Measurements from ENCODE around the gene PVALEF. TPM values are rescaled to one million over a fixed set of nuclear protein-coding genes. Genes with fewer than 3 reads are reported as not detected.

PVALEF gene
- polyA plus RNA-seq, 1 donor: 0.34 TPM

DNA sequence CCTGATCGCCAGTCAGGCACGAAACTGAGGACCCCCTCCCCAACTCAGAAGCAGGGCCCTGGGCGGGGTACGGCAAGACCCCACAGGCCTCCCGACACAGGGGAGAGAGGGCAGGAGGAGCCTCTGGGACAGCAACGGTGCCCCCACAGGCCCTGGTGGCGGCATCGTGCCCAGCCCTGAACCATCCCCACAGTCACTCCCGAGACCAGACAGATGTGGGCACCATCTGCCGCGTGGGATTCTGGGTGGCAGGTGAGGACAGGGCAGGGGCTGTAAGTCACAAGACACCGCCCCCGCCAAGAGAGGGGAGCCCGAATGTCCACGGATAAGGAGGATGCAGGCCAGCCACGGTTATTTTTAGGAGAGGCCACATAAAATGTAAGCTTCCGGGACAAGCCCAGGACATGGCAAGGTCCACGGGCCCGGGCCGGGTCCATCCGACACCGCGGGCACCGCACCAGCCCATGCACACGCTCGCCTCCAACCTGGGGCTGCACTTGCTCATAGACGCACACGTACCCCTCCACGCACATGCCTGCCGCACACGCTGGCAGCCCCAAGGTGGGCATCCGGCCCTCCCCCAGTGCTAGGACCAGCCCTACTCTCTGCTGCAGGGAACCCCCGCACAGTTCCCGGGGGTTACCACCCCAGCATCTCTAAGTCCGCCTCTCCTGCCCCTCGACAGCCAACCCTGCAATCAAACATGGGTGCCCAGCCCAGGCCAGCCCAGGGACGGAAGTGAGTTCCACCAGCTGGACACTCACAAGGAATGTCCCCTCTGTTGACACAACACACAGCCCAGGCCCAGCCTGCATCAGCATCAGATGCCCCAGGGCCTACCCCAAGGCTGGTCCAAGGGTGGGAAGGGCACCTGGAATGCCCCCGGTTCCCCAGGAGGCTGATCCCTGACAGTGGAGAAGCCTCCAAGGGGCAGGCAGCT lies 8.2 kb upstream of the PVALEF start:
- Histone ChIP-seq H3K4me3 (ENCODE audit: low read length) (no peak overlapping the region), H3K27me3 (ENCODE audit: control insufficient read depth, insufficient read depth, low read length) (no peaks in the 10 kb centered on the region), H3K4me1 (ENCODE audit: control insufficient read depth, insufficient read depth, low read length) (no peaks in the 10 kb centered on the region), H3K36me3 (ENCODE audit: control insufficient read depth, insufficient read depth, low read length) (no peaks in the 10 kb centered on the region), H3K9me3 (ENCODE audit: control insufficient read depth, low read depth, low read length) (peaks cover 5% of the 10 kb centered on the region), H3K27ac (ENCODE audit: low read length) (no peak overlapping the region)
- DNase-seq: no peak
- WGBS (ENCODE audit: insufficient coverage, low lambda C conversion rate): 83% methylated on average over 2 of the region's 38 CpGs

DNA sequence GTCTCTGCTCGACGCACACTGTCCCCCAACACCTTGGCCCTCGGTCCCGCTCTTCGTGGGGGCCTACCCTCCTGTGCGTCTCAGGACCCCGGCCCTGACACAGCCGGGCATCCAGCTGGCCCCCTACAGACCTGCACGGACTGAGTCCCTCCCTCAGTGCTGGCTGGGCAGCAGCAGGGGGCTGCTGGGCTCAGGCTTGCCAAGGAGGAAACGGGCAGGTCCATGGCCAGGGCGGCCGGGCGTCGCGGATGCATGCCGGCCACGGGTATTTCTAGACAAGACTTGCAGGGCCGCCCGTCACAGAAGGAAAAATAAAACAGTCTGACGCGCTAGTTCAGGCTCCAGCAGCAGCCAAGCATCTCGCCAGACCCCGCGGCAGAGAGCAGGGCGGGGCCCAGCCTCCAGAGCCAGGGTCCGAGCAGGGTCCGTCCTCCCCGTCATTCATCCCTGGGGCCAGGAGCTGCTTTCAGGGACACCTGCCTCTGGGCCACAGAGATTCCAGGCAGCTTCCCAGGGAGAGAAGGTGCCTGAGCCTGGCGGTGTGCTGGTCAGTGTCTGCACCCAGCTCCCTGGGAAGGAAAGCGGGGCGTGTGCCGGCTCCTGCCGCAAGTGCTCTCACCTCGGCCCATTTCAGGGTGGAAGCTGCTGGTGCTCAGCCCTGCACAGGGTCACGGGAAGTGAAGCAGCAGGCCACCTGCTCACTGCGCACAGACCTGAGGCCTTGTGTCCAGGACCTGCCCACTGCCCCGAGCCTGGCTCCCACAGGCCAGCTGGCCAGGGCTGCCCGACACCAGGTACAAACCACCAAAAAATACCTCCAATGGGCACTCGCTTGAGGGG lies 7.2 kb upstream of the PVALEF start:
- no CpG with 5 or more reads among the region's 39 CpGs for whole genome bisulfite sequencing (ENCODE audit: insufficient coverage, low lambda C conversion rate)
- DNase-seq: no peak
- H3K27me3 ChIP-seq (ENCODE audit: control insufficient read depth, insufficient read depth, low read length): no peaks in the 10 kb centered on the region
- no peak overlapping the region for H3K4me3 ChIP-seq (ENCODE audit: low read length)
- H3K27ac ChIP-seq (ENCODE audit: low read length): no peak overlapping the region
- peaks cover 5% of the 10 kb centered on the region for H3K9me3 ChIP-seq (ENCODE audit: control insufficient read depth, low read depth, low read length)
- H3K4me1 ChIP-seq (ENCODE audit: control insufficient read depth, insufficient read depth, low read length): no peaks in the 10 kb centered on the region
- no peaks in the 10 kb centered on the region for H3K36me3 ChIP-seq (ENCODE audit: control insufficient read depth, insufficient read depth, low read length)

DNA sequence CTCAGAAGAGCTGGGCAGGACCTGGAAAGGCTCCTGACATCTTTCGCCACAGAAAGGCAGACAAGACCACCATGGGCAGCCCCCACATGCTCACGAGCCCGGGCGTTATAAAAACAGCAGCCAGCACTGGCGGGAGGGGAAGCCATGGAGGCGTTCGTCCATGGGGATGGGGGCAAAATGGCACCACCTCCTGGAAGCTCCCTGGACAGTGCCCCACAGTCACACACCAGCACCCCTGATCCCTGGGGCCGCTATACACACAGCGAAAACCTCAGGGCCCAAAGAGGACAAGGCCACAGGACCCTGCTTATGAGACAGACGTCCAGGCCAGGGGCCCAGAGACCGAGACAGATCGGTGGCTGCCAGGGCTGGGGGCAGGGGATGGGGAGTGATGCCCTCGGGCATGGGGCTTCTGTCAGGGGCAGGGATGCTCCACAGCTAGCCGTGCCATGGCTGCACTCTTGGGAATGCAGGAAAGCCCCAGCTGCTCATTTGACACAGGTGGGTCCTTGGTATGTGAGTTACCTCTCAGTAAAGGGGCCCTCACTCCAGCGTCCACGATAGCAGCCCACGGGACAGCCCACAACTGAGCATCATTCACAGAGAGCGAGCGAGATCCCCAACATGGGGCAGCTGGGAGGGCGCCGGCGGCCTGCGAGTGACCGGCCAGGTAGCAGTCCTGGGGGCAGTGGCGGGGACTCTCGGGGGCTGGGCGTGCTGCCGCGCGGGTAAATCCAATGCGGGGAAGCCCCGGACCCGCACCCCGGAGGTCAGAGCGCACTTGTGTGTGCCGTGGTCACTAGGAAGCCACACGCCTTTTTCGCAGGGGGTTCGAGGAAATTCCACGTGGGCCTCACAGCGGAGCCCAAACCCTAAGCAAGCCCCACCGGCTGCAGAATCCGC lies 6.4 kb upstream of the PVALEF start:
- WGBS (ENCODE audit: insufficient coverage, low lambda C conversion rate): no CpG with 5 or more reads among the region's 43 CpGs
- DNase-seq: no peak
- no peak overlapping the region for H3K27ac ChIP-seq (ENCODE audit: low read length)
- H3K36me3 ChIP-seq (ENCODE audit: control insufficient read depth, insufficient read depth, low read length): no peaks in the 10 kb centered on the region
- no peaks in the 10 kb centered on the region for H3K27me3 ChIP-seq (ENCODE audit: control insufficient read depth, insufficient read depth, low read length)
- peaks cover 8% of the 10 kb centered on the region for H3K4me1 ChIP-seq (ENCODE audit: control insufficient read depth, insufficient read depth, low read length)
- no peak overlapping the region for H3K4me3 ChIP-seq (ENCODE audit: low read length)
- peaks cover 5% of the 10 kb centered on the region for H3K9me3 ChIP-seq (ENCODE audit: control insufficient read depth, low read depth, low read length)

DNA sequence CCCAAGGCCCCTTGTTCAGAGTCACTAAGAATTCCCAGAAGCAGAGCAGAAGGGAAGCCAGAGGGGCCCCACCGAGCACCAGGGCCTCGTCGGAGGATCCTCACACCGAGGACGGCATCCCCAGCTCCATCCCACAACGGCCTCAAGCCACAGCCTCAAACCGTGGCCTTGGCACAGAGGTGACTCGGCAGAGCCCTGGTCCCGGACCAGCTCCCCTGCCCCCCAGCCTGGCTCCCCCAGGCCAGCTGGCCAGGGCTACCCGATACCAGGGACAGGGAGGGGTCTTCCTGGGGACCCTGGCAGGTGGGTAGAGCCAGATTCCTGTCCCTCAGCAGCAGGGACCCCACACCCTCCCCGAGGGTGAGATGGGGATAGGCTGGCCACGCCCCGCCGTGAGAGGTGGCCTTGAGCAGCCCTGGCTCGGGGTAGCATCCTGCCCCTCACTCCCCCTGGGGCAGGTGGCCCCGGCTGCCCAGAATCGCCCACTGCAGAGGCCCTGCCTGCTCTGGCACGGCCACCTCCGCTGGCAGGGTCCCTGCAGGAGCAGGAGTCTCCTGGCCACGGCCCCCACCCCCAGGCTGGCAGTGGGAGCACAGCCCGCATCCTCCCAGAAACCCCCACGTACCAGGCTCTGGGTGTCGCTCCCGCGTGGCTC lies 5.6 kb upstream of the PVALEF start:
- no CpG with 5 or more reads among the region's 25 CpGs for WGBS (ENCODE audit: insufficient coverage, low lambda C conversion rate)

DNA sequence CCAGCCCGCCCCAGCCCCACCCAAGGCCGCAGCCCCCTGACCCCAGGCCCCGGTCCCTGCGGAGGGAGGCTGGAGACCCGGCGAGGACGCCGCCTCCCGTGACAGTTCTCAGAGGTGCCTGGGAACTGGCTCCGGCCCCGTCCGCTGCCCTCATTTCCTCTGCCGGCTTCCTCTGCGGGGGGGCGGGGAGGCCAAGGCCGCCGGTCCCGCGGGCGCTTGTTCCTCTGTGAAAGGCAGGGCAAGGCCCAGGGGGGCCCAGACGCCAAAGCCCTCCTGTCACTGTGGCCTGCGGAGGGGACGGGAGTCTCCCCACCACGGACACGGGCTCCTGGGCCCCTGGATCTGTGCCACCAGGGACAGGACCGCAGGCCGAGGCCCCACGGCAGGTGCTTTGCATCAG lies 5.0 kb upstream of the PVALEF start:
- no CpG with 5 or more reads among the region's 28 CpGs for WGBS (ENCODE audit: insufficient coverage, low lambda C conversion rate)
- DNase-seq: no peak
- Histone ChIP-seq H3K4me1 (ENCODE audit: control insufficient read depth, insufficient read depth, low read length) (peaks cover 21% of the 10 kb centered on the region), H3K27me3 (ENCODE audit: control insufficient read depth, insufficient read depth, low read length) (no peaks in the 10 kb centered on the region), H3K9me3 (ENCODE audit: control insufficient read depth, low read depth, low read length) (peaks cover 5% of the 10 kb centered on the region), H3K36me3 (ENCODE audit: control insufficient read depth, insufficient read depth, low read length) (no peaks in the 10 kb centered on the region), H3K4me3 (ENCODE audit: low read length) (no peak overlapping the region), H3K27ac (ENCODE audit: low read length) (no peak overlapping the region)

More for the DNA sequence above, 5.6 kb upstream of the PVALEF start:
- Histone ChIP-seq H3K9me3 (ENCODE audit: control insufficient read depth, low read depth, low read length) (peaks cover 5% of the 10 kb centered on the region), H3K36me3 (ENCODE audit: control insufficient read depth, insufficient read depth, low read length) (no peaks in the 10 kb centered on the region), H3K4me3 (ENCODE audit: low read length) (no peak overlapping the region), H3K4me1 (ENCODE audit: control insufficient read depth, insufficient read depth, low read length) (peaks cover 16% of the 10 kb centered on the region), H3K27me3 (ENCODE audit: control insufficient read depth, insufficient read depth, low read length) (no peaks in the 10 kb centered on the region), H3K27ac (ENCODE audit: low read length) (no peak overlapping the region)
- DNase-seq: no peak

DNA sequence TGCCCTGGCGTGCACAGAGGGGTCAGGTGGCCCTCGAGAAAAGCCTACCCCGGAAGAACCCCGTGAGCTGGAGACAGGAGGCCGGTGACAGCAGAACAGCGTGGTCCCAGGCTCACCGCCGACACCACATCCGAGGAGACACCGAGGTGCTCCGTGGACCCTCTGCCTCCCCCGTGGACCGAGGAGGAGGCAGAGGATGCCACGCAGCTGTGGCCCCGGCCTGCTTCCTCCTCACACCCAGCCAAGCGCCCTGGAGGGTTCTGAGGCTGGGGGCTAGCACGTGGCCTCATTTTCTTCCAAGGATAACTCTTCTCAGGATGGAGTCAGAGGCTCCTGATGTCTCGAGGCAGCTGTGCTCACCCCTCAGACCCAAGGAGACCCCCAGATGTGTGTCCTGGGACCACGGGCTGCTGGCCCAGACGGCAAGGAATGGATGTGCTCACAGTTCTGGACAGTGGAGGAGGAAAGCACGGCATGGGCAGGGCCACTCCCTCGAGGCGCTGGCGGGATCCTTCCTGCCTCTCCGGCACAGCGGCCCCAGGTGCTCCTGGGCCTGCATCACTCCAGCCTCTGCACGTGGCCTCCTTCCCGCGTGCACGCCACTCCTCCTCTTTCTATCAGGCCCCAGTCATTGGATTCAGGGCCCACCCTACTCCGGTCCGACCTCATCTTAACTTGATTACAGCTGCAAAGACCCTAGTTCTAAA lies 4.4 kb upstream of the PVALEF start:
- H3K27ac ChIP-seq (ENCODE audit: low read length): no peak overlapping the region
- DNase-seq: no peak
- no peak overlapping the region for H3K4me3 ChIP-seq (ENCODE audit: low read length)
- peaks cover 2% of the 10 kb centered on the region for H3K27me3 ChIP-seq (ENCODE audit: control insufficient read depth, insufficient read depth, low read length)
- 100% methylated on average over 1 of the region's 32 CpGs for WGBS (ENCODE audit: insufficient coverage, low lambda C conversion rate)
- peaks cover 5% of the 10 kb centered on the region for H3K9me3 ChIP-seq (ENCODE audit: control insufficient read depth, low read depth, low read length)
- no peaks in the 10 kb centered on the region for H3K36me3 ChIP-seq (ENCODE audit: control insufficient read depth, insufficient read depth, low read length)
- peaks cover 24% of the 10 kb centered on the region for H3K4me1 ChIP-seq (ENCODE audit: control insufficient read depth, insufficient read depth, low read length)

DNA sequence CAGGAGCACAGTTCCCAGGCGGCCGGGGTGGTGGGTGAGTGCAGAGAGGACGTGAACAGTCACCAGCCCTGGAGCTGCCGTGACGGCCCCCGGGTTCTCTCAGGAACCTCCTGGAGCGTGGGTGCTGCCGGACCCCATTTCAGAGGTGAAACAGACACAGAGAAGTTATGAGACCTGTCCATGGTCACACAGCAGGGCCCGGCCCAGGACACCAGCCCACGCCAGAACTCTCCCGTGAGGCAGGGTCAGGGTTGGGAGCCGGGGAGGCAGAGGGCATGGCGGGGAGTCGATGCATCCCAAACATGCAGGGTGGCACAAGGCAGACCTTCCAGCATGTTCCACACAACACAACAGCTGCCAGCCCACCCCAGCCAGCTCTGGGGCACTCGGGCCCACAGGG lies 3.8 kb upstream of the PVALEF start:
- no peak for DNase-seq
- Histone ChIP-seq H3K27ac (ENCODE audit: low read length) (no peak overlapping the region), H3K36me3 (ENCODE audit: control insufficient read depth, insufficient read depth, low read length) (no peaks in the 10 kb centered on the region)

DNA sequence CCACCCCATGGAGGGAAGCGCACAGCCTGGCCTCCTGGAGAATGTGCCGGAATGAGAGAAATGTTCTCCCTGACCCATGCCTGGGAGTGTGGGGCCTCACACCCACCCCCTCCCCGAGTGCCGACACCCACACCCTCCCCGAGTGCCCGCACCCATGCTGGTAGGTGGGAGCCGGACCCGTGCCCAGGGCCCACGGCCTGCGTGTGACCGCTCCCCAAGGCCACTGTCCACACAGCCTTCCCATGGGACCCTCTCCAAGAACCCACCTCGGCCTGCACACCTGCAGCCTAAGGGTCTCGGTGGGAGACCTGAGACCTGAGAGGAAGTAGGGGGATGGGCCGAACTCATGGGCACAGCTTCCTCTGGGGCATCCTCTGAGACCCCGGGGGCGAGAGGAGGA lies 3.3 kb upstream of the PVALEF start:
- no peak overlapping the region for H3K4me3 ChIP-seq (ENCODE audit: low read length)
- peaks cover 27% of the 10 kb centered on the region for H3K4me1 ChIP-seq (ENCODE audit: control insufficient read depth, insufficient read depth, low read length)
- peaks cover 5% of the 10 kb centered on the region for H3K9me3 ChIP-seq (ENCODE audit: control insufficient read depth, low read depth, low read length)
- no peaks in the 10 kb centered on the region for H3K36me3 ChIP-seq (ENCODE audit: control insufficient read depth, insufficient read depth, low read length)
- no peak overlapping the region for H3K27ac ChIP-seq (ENCODE audit: low read length)
- DNase-seq: no peak
- peaks cover 2% of the 10 kb centered on the region for H3K27me3 ChIP-seq (ENCODE audit: control insufficient read depth, insufficient read depth, low read length)
- WGBS (ENCODE audit: insufficient coverage, low lambda C conversion rate): no CpG with 5 or more reads among the region's 16 CpGs

More for the DNA sequence above, 3.8 kb upstream of the PVALEF start:
- H3K4me3 ChIP-seq (ENCODE audit: low read length): no peak overlapping the region
- WGBS (ENCODE audit: insufficient coverage, low lambda C conversion rate): no CpG with 5 or more reads among the region's 15 CpGs
- H3K4me1 ChIP-seq (ENCODE audit: control insufficient read depth, insufficient read depth, low read length): peaks cover 24% of the 10 kb centered on the region
- H3K27me3 ChIP-seq (ENCODE audit: control insufficient read depth, insufficient read depth, low read length): peaks cover 2% of the 10 kb centered on the region
- peaks cover 5% of the 10 kb centered on the region for H3K9me3 ChIP-seq (ENCODE audit: control insufficient read depth, low read depth, low read length)

DNA sequence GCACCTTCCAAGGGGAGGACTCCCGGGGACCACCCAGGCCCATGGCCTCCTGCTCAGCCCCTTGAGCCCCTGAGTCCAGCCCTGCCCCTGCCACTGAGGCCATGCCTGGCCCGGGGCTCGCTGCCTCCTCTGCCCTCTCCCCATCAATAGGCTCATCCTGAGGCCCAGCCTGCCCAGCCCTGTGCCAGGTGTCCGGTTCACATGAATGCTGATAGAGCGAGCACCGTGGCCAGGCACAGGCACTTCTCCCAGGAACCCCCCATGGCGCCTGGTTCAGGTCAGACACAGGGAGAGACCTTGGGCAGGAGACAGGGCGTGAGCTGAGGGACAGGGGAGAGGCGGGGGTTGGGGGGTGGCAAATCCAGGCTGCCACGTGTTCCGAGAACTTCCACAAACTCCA lies 2.8 kb upstream of the PVALEF start:
- H3K4me3 ChIP-seq (ENCODE audit: low read length): no peak overlapping the region
- peaks cover 32% of the 10 kb centered on the region for H3K4me1 ChIP-seq (ENCODE audit: control insufficient read depth, insufficient read depth, low read length)
- no peak for DNase-seq
- H3K9me3 ChIP-seq (ENCODE audit: control insufficient read depth, low read depth, low read length): peaks cover 5% of the 10 kb centered on the region
- no CpG with 5 or more reads among the region's 11 CpGs for WGBS (ENCODE audit: insufficient coverage, low lambda C conversion rate)
- H3K36me3 ChIP-seq (ENCODE audit: control insufficient read depth, insufficient read depth, low read length): no peaks in the 10 kb centered on the region
- H3K27ac ChIP-seq (ENCODE audit: low read length): no peak overlapping the region
- peaks cover 2% of the 10 kb centered on the region for H3K27me3 ChIP-seq (ENCODE audit: control insufficient read depth, insufficient read depth, low read length)
